GM18499 (cell line): Measurements from ENCODE around the gene RAP1GAP2.
"Not testable (repeated sequence)": the region's sequence is repeated elsewhere in the genome, so short reads cannot be mapped to it uniquely, and the experiment has no call there.

Experiments used
- ATAC-seq: cut with Tn5 transposase; IDR thresholded peaks from one replicate; pipeline ENCODE4 v1.9.1; 2021; ENCODE audit warnings: moderate number of reproducible peaks; ENCODE audit not compliant: insufficient read depth, unreplicated experiment

Gene RAP1GAP2

GRCh38 chr17:3073850-3074249, 277.6 kb downstream of the RAP1GAP2 start:
- not testable (repeated sequence) for ATAC-seq
